GM12801 (cell line): ENCODE data around the gene BNC2.

Experiments used
- TF ChIP-seq, protein P1 (sequence below): IDR thresholded peaks from one replicate; pipeline ENCODE4 v1.5.1; 2011; ENCODE audit warnings: control low read depth; ENCODE audit not compliant: insufficient read length; ENCODE audit errors: extremely low read depth

BNC2 gene, protein sequence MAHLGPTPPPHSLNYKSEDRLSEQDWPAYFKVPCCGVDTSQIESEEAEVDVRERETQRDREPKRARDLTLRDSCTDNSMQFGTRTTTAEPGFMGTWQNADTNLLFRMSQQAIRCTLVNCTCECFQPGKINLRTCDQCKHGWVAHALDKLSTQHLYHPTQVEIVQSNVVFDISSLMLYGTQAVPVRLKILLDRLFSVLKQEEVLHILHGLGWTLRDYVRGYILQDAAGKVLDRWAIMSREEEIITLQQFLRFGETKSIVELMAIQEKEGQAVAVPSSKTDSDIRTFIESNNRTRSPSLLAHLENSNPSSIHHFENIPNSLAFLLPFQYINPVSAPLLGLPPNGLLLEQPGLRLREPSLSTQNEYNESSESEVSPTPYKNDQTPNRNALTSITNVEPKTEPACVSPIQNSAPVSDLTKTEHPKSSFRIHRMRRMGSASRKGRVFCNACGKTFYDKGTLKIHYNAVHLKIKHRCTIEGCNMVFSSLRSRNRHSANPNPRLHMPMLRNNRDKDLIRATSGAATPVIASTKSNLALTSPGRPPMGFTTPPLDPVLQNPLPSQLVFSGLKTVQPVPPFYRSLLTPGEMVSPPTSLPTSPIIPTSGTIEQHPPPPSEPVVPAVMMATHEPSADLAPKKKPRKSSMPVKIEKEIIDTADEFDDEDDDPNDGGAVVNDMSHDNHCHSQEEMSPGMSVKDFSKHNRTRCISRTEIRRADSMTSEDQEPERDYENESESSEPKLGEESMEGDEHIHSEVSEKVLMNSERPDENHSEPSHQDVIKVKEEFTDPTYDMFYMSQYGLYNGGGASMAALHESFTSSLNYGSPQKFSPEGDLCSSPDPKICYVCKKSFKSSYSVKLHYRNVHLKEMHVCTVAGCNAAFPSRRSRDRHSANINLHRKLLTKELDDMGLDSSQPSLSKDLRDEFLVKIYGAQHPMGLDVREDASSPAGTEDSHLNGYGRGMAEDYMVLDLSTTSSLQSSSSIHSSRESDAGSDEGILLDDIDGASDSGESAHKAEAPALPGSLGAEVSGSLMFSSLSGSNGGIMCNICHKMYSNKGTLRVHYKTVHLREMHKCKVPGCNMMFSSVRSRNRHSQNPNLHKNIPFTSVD

GRCh38 chr9:16870596-16871335 lies at the start of gene BNC2:
BNC2 (minus strand) TSS chr9:16870670; CDS start chr9:16870648, 22 bp downstream.
- TF ChIP-seq, protein P1, sequence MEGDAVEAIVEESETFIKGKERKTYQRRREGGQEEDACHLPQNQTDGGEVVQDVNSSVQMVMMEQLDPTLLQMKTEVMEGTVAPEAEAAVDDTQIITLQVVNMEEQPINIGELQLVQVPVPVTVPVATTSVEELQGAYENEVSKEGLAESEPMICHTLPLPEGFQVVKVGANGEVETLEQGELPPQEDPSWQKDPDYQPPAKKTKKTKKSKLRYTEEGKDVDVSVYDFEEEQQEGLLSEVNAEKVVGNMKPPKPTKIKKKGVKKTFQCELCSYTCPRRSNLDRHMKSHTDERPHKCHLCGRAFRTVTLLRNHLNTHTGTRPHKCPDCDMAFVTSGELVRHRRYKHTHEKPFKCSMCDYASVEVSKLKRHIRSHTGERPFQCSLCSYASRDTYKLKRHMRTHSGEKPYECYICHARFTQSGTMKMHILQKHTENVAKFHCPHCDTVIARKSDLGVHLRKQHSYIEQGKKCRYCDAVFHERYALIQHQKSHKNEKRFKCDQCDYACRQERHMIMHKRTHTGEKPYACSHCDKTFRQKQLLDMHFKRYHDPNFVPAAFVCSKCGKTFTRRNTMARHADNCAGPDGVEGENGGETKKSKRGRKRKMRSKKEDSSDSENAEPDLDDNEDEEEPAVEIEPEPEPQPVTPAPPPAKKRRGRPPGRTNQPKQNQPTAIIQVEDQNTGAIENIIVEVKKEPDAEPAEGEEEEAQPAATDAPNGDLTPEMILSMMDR = no peak

- TF ChIP-seq, protein P1 = no peak
Observed at GRCh38 chr9:16918920-16919319, 48.5 kb upstream of the BNC2 start.

GRCh38 chr9:16915126-16915831 lies 44.8 kb upstream of the BNC2 start:
- TF ChIP-seq, protein P1 = no peak

DNA sequence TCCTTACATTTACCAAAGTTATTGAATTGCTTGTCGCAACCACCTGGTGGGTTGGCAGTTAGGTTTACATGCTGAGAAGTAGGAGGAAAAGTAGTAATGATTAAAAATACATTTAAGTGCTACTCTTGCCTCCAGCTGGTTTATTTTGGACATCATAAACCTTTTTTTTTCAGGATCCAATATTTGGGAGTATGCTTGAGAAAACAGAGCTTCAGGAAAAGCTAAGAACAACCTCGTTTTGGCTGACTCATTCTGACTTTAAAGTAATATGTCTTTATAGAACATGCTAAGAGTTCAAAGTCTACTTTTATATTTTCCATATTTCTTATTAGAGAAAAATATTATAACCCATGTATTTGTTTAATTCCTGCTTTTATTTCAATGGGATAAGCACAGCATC lies 41.7 kb upstream of the BNC2 start:
- TF ChIP-seq, protein P1 = no peak

DNA sequence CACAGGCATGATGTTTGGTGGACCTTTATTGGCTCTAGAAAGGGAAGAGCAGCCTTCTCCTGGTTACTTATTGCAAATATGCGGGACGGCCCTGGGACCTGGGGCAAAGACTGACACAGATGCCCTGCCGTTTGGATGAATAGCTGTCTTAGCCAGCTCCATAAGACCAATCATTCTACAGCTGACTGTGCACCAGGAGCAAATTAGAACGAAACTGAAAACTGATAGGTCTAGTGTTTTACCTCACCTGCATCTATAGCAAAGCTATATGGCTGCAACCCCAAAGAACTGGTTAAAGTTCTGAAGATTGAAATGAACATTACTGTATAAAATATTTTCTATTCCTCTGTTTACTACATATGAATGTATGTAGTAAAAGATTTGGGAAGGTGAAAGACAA lies 34.2 kb upstream of the BNC2 start:
- TF ChIP-seq, protein P1 = no peak

DNA sequence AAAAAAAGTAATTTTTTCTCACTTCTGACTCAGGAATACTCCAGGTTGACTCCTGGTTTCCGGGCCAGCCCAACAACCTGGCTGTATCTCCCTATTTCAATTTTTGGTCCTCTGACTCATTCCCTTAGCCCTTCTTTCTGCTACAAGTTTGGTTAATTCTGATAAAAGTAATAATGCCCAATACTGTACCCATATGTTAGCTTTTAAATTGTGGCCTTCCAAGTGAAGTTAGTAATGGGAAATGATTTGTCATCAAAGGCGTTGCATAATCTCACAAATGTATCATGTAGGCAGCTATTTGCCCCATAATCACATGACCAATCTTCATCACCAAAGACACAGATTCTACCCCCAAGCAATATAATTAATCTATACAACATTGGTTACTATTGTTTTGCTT lies 31.1 kb upstream of the BNC2 start:
- TF ChIP-seq, protein P1 = no peak
